ENCODE data around the gene PDE2A. TPM values are rescaled to one million over a fixed set of nuclear protein-coding genes. Genes with fewer than 3 reads are reported as not detected.

PDE2A gene
- total RNA-seq, 6 donors from 2014 or later: 4.7 to 46.1 (median 16.7) TPM

GRCh38 chr11:72578991-72579815, 95.0 kb downstream of the PDE2A start:
- TF ChIP-seq POLR2A (IDR thresholded peaks at IDR 0.05) (no peak), CTCF (IDR thresholded peaks at IDR 0.05) (no peak), EP300 (IDR thresholded peaks at IDR 0.05) (no peak), POLR2AphosphoS5 (IDR thresholded peaks at IDR 0.05) (no peak)

GRCh38 chr11:72578566-72578965, 95.7 kb downstream of the PDE2A start:
- no peaks in the 10 kb centered on the region for H3K4me1 ChIP-seq
- no peaks in the 10 kb centered on the region for H3K9me3 ChIP-seq
- no peaks in the 10 kb centered on the region for H3K36me3 ChIP-seq
- H3K27me3 ChIP-seq: no peaks in the 10 kb centered on the region
- H3K27ac ChIP-seq: no peak overlapping the region
- H3K4me3 ChIP-seq: no peak overlapping the region
- ATAC-seq (ENCODE audit: low FRiP score in 2 of 2) (no peak), DNase-seq (peak in 1 of 2 donors; percentile 13)
- no peak for TF ChIP-seq CTCF (IDR thresholded peaks at IDR 0.05)
- no peak for TF ChIP-seq POLR2A (IDR thresholded peaks at IDR 0.05)
- no peak for TF ChIP-seq POLR2AphosphoS5 (IDR thresholded peaks at IDR 0.05)
- TF ChIP-seq EP300 (IDR thresholded peaks at IDR 0.05): no peak
- WGBS, 2 donors: 79 to 96% methylated on average over 3 to 5 of the region's 5 CpGs

More at GRCh38 chr11:72578991-72579815, 95.0 kb downstream of the PDE2A start:
- WGBS, 2 donors: 82 to 97% methylated on average over 11 to 13 of the region's 13 CpGs
- ATAC-seq (ENCODE audit: low FRiP score in 2 of 2): no peak
- Histone ChIP-seq H3K27ac (no peak overlapping the region), H3K9me3 (no peaks in the 10 kb centered on the region), H3K4me1 (peaks cover 0 to 3% (median 2%) of the 10 kb centered on the region in 4 donors), H3K4me3 (no peak overlapping the region), H3K36me3 (no peaks in the 10 kb centered on the region), H3K27me3 (peaks cover 0 to 4% (median under 1%) of the 10 kb centered on the region in 4 donors)
- peak in 1 of 2 donors; percentile 14 for DNase-seq

- Histone ChIP-seq H3K27ac (no peak overlapping the region), H3K9me3 (no peaks in the 10 kb centered on the region), H3K4me1 (no peaks in the 10 kb centered on the region), H3K27me3 (no peaks in the 10 kb centered on the region), H3K36me3 (no peaks in the 10 kb centered on the region), H3K4me3 (no peak overlapping the region)
- DNase-seq (peak in 1 of 2 donors; percentile 17), ATAC-seq (ENCODE audit: low FRiP score in 2 of 2) (no peak)
- TF ChIP-seq CTCF (IDR thresholded peaks at IDR 0.05) (no peak), EP300 (IDR thresholded peaks at IDR 0.05) (no peak), POLR2A (IDR thresholded peaks at IDR 0.05) (no peak), POLR2AphosphoS5 (IDR thresholded peaks at IDR 0.05) (no peak)
- 90 to 97% methylated on average over 6 of the region's 6 CpGs for WGBS, 2 donors
These were observed 96.2 kb downstream of the PDE2A start for GRCh38 chr11:72578051-72578450.

GRCh38 chr11:72577271-72577721, 96.9 kb downstream of the PDE2A start:
- DNase-seq (no peak), ATAC-seq (ENCODE audit: low FRiP score in 2 of 2) (no peak)
- TF ChIP-seq POLR2AphosphoS5 (IDR thresholded peaks at IDR 0.05): no peak
- no peak for TF ChIP-seq EP300 (IDR thresholded peaks at IDR 0.05)
- H3K9me3 ChIP-seq: no peaks in the 10 kb centered on the region
- no peaks in the 10 kb centered on the region for H3K27me3 ChIP-seq
- no peak overlapping the region for H3K4me3 ChIP-seq
- WGBS, 2 donors: 86 to 87% methylated on average over 10 to 14 of the region's 14 CpGs
- H3K36me3 ChIP-seq: no peaks in the 10 kb centered on the region
- no peaks in the 10 kb centered on the region for H3K4me1 ChIP-seq
- H3K27ac ChIP-seq: no peak overlapping the region

- Histone ChIP-seq H3K4me1 (no peaks in the 10 kb centered on the region), H3K36me3 (no peaks in the 10 kb centered on the region), H3K27ac (no peak overlapping the region), H3K9me3 (no peaks in the 10 kb centered on the region), H3K4me3 (no peak overlapping the region), H3K27me3 (no peaks in the 10 kb centered on the region)
- ATAC-seq (ENCODE audit: low FRiP score in 2 of 2): no peak
- DNase-seq: peak in 1 of 2 donors; percentile 7
- WGBS, 2 donors: 93 to 100% methylated on average over 3 to 6 of the region's 6 CpGs
- no peak for TF ChIP-seq CTCF (IDR thresholded peaks at IDR 0.05)
- TF ChIP-seq POLR2A (IDR thresholded peaks at IDR 0.05): no peak
- TF ChIP-seq POLR2AphosphoS5 (IDR thresholded peaks at IDR 0.05): no peak
- no peak for TF ChIP-seq EP300 (IDR thresholded peaks at IDR 0.05)
These were observed 97.6 kb downstream of the PDE2A start for GRCh38 chr11:72576661-72577060.

All from upper lobe of left lung (tissue), 6 donors.